Kidney (tissue), 14 donors: ENCODE results near the gene ZC3H15. TPM values are rescaled to one million over a fixed set of nuclear protein-coding genes. Genes with fewer than 3 reads are reported as not detected.

Source experiments
- DNase-seq, 5 donors: peaks; one replicate each; pipeline ENCODE4 v3.0.0-alpha.2; 2013 to 2020
- FAIRE-seq: peaks from 2 replicates; lab custom pipeline; 2012; peaks lifted over from hg19 to GRCh38; lab: Jason Lieb, UNC
- H3K27ac ChIP-seq, 2 donors: one replicate each; pipeline ENCODE4 v1.7.0; 2013; ENCODE audit warnings: low read depth in 2 of 2, low read length in 2 of 2, inconsistent platforms in 1 of 2
- H3K27me3 ChIP-seq: one replicate; pipeline ENCODE4 v1.7.1; 2013; ENCODE audit warnings: low read length, inconsistent platforms; ENCODE audit not compliant: control insufficient read depth, insufficient read depth
- H3K36me3 ChIP-seq, 3 donors: one replicate each; pipeline versions ENCODE4 v1.7.0 to v1.7.1; 2013; ENCODE audit warnings: low read length in 3 of 3, control low read depth in 1 of 3, inconsistent platforms in 1 of 3; ENCODE audit not compliant: insufficient read depth in 3 of 3, control insufficient read depth in 2 of 3
- H3K4me1 ChIP-seq, 3 donors: one replicate each; pipeline versions ENCODE4 v1.7.0 to v1.7.1; 2013; ENCODE audit warnings: low read length in 3 of 3, inconsistent platforms in 1 of 3, low read depth in 1 of 3; ENCODE audit not compliant: control insufficient read depth in 2 of 3, insufficient read depth in 2 of 3
- H3K4me3 ChIP-seq, 3 donors: one replicate each; pipeline versions ENCODE4 v1.7.0 to v1.8.1; 2013; ENCODE audit warnings: low read length in 3 of 3, control low read depth in 1 of 3, inconsistent platforms in 1 of 3
- H3K9ac ChIP-seq, 3 donors: one replicate each; pipeline versions ENCODE4 v1.7.0 to v1.7.1; 2013; ENCODE audit warnings: low read length in 3 of 3, control low read depth in 1 of 3, inconsistent platforms in 1 of 3
- H3K9me3 ChIP-seq, 3 donors: one replicate each; pipeline versions ENCODE4 v1.7.0 to v1.7.1; 2013; ENCODE audit warnings: low read length in 3 of 3, control low read depth in 1 of 3, inconsistent platforms in 1 of 3; ENCODE audit not compliant: control insufficient read depth in 2 of 3, insufficient read depth in 1 of 3
- CTCF ChIP-seq: IDR thresholded peaks from 3 replicates; pipeline ENCODE4 v1.5.1; 2012; ENCODE audit warnings: mild to moderate bottlenecking, moderate library complexity, borderline replicate concordance; ENCODE audit not compliant: insufficient read depth; ENCODE audit errors: extremely low read depth
- intact Hi-C: fragments of 100-400 bp; cut with DNase I; formaldehyde crosslinking; loops from one replicate; pipeline ENCODE4 v1.11.1; 2022
- polyA plus RNA-seq: library from polyadenylated mRNA; stranded (reverse); fragments of 350-450 nt; fragmentation: Illumina TruSeq; extraction: RNeasy Lipid Tissue Mini Kit (QIAGEN cat#74804); gene quantifications from one replicate; pipeline ENCODE4 v1.2.3, GENCODE V29; 2014; ENCODE audit warnings: low read depth, low replicate concordance; ENCODE audit not compliant: insufficient read depth
- total RNA-seq: library from RNA; stranded (reverse); fragmentation: NEBNext Ultra II Directional; extraction: Animal tissue kit (Norgen Biotek cat#: 25700); gene quantifications from one replicate; pipeline ENCODE4 v1.2.1, GENCODE V29; 2021
- donor health status: control.
- donor health status: control.
- donor health status: control.
- donor health status: control.
- donor health status: control.
- donor health status: DM: yes; HTN: yes; CAD: no.
- donor health status: Normal renal cell carcinoma (clear cell type).

Gene ZC3H15
- total and polyA plus RNA-seq, 2 donors from 2014 or later: 45.3 to 51.5 TPM

- Histone ChIP-seq H3K4me1 (peaks cover 0 to 27% (median 18%) of the 10 kb centered on the region in 3 donors), H3K27ac (peak overlapping the region; percentile 90 to 97), H3K36me3 (no peaks in the 10 kb centered on the region), H3K27me3 (no peaks in the 10 kb centered on the region), H3K9ac (peak overlapping the region; percentile 74 to 97 (median 88)), H3K9me3 (no peaks in the 10 kb centered on the region), H3K4me3 (peak overlapping the region; percentile 79 to 92 (median 87))
- intact Hi-C loops: no loop called here
- DNase-seq: peak in 2 of 5 donors; percentile 46 to 50
- FAIRE-seq: no peak
- TF ChIP-seq CTCF: no peak
Observed at GRCh38 chr2:186486651-186487647, 889 bp downstream of the ZC3H15 start.

GRCh38 chr2:186493564-186494085 is 7.6 kb downstream of the ZC3H15 start:
- FAIRE-seq: no peak

GRCh38 chr2:186496401-186496800 is 10.3 kb downstream of the ZC3H15 start:
- intact Hi-C loops: no loop called here
- Histone ChIP-seq H3K9me3 (no peaks in the 10 kb centered on the region), H3K4me1 (peaks cover 0 to 5% (median 0%) of the 10 kb centered on the region in 3 donors), H3K36me3 (peaks cover 9 to 18% (median 10%) of the 10 kb centered on the region in 3 donors), H3K27ac (no peak overlapping the region), H3K27me3 (no peaks in the 10 kb centered on the region), H3K4me3 (no peak overlapping the region), H3K9ac (no peak overlapping the region)
- DNase-seq: no peak
- TF ChIP-seq CTCF: no peak
- FAIRE-seq: no peak

More at GRCh38 chr2:186493564-186494085, 7.6 kb downstream of the ZC3H15 start:
- no peak for TF ChIP-seq CTCF
- intact Hi-C loops: no loop called here
- Histone ChIP-seq H3K27ac (no peak overlapping the region), H3K9ac (no peak overlapping the region), H3K36me3 (peaks cover 8 to 12% (median 10%) of the 10 kb centered on the region in 3 donors), H3K9me3 (no peaks in the 10 kb centered on the region), H3K4me3 (no peak overlapping the region), H3K27me3 (no peaks in the 10 kb centered on the region), H3K4me1 (peaks cover 0 to 19% (median 8%) of the 10 kb centered on the region in 3 donors)
- DNase-seq: no peak
